ENCODE results near the gene SCYGR1. TPM values are rescaled to one million over a fixed set of nuclear protein-coding genes. Genes with fewer than 3 reads are reported as not detected.
"Not testable (repeated sequence)": the region's sequence is repeated elsewhere in the genome, so short reads cannot be mapped to it uniquely, and the experiment has no call there.

Gene SCYGR1, protein sequence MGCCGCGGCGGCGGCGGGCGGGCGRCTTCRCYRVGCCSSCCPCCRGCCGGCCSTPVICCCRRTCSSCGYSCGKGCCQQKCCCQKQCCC
- total RNA-seq (2021; ENCODE audit: unreplicated experiment) (not detected), Bru-seq, nascent RNA (not detected), BruChase-seq, experiment 1, labeled RNA remaining after a 2-hour chase (not detected), BruChase-seq, experiment 2, labeled RNA remaining after a 6-hour chase (not detected)
- polyA plus RNA-seq (2012; ENCODE audit: insufficient read length): not detected
- long read RNA-seq: 0 reads

DNA sequence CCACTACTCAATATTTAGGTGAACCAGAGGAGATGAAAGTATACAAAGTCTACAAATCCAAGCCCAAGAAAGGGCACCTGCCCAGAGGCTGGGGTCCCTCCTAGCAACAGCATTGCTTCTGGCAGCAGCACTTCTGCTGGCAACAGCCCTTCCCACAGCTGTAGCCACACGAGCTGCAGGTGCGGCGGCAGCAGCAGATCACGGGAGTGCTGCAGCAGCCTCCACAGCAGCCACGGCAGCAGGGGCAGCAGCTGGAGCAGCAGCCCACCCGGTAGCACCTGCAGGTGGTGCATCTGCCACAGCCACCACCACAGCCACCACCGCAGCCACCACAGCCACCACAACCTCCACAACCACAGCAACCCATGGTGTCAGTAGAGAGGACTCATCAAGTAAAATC lies at the start of gene SCYGR1:
Gene SCYGR1 (minus strand): TSS at position 367 of the 400 bp plus-strand sequence. CDS start 0 bp downstream, at position 367.
- DNase-seq (ENCODE audit: low read depth, low spot score); CTCF ChIA-PET; H3K27ac ChIP-seq (ENCODE audit: low read length); H3K9me3 ChIP-seq (ENCODE audit: control insufficient read depth, insufficient read depth, low read depth, low read length); BruUV-seq (replicated peaks); H3K36me3 ChIP-seq (ENCODE audit: control insufficient read depth, insufficient read depth, low read length); H3K4me3 ChIP-seq (ENCODE audit: low read depth in 2 of 2, low read length in 2 of 2); in situ Hi-C loops (cut with HindIII; ENCODE audit: low pct_unique_long_range_greater_than_20kb, low sequenced_read_pairs); H3K27me3 ChIP-seq (ENCODE audit: control insufficient read depth, insufficient read depth, low read length); ATAC-seq; H3K4me1 ChIP-seq (ENCODE audit: control insufficient read depth, insufficient read depth, low read length): not testable (repeated sequence)
- intact Hi-C loops (cut with micrococcal nuclease; ENCODE audit: unreplicated experiment): loop anchor here (10.0 kb wide), 1 partner anchor 253 kb away; no protein-coding TSS in a partner anchor
- POLR2A ChIA-PET: interaction anchor here (0.7 kb wide), 1 partner anchor 58 kb away, joined by 4 read pairs; no protein-coding TSS in a partner anchor

DNA sequence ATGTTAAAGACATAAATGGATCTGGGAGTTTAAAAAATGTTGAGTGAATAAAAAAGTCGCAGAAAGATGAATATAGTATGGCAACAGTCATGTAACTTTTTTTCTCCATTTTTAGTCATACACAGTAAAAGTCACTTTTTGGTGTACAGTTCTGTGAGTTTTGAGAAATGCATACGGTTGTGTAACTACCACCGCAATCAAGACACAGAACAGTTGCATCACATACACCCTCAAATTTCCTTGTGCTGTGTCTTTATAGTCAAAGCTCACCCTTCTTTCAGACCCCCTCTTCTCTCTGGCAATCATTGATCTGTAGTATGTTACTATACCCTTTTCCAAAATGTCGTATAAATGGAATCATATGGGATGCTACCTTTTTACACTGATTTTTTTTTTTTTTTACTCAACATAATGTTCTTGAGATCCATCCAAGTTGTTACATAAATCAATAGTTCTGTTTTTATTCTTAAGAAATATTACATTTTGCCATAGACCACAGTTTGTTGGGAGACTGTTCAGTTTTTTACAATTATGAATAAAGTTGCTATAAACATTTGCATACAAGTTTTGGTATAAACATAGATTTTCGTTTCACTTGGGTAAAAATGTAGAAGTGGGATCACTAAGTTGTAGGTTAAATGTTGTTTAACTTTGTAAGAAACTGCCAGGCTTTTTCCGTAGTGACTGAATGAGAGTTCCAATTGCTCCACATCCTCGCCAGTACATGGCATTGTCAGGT lies 48.9 kb upstream of the SCYGR1 start:
- TF ChIP-seq, protein P1, sequence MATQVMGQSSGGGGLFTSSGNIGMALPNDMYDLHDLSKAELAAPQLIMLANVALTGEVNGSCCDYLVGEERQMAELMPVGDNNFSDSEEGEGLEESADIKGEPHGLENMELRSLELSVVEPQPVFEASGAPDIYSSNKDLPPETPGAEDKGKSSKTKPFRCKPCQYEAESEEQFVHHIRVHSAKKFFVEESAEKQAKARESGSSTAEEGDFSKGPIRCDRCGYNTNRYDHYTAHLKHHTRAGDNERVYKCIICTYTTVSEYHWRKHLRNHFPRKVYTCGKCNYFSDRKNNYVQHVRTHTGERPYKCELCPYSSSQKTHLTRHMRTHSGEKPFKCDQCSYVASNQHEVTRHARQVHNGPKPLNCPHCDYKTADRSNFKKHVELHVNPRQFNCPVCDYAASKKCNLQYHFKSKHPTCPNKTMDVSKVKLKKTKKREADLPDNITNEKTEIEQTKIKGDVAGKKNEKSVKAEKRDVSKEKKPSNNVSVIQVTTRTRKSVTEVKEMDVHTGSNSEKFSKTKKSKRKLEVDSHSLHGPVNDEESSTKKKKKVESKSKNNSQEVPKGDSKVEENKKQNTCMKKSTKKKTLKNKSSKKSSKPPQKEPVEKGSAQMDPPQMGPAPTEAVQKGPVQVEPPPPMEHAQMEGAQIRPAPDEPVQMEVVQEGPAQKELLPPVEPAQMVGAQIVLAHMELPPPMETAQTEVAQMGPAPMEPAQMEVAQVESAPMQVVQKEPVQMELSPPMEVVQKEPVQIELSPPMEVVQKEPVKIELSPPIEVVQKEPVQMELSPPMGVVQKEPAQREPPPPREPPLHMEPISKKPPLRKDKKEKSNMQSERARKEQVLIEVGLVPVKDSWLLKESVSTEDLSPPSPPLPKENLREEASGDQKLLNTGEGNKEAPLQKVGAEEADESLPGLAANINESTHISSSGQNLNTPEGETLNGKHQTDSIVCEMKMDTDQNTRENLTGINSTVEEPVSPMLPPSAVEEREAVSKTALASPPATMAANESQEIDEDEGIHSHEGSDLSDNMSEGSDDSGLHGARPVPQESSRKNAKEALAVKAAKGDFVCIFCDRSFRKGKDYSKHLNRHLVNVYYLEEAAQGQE (IDR thresholded peaks at IDR 0.05; ENCODE audit: insufficient read depth in 1 of 2, low read depth in 2 of 2, low read length in 1 of 2): no peak
- TF ChIP-seq, protein P2, sequence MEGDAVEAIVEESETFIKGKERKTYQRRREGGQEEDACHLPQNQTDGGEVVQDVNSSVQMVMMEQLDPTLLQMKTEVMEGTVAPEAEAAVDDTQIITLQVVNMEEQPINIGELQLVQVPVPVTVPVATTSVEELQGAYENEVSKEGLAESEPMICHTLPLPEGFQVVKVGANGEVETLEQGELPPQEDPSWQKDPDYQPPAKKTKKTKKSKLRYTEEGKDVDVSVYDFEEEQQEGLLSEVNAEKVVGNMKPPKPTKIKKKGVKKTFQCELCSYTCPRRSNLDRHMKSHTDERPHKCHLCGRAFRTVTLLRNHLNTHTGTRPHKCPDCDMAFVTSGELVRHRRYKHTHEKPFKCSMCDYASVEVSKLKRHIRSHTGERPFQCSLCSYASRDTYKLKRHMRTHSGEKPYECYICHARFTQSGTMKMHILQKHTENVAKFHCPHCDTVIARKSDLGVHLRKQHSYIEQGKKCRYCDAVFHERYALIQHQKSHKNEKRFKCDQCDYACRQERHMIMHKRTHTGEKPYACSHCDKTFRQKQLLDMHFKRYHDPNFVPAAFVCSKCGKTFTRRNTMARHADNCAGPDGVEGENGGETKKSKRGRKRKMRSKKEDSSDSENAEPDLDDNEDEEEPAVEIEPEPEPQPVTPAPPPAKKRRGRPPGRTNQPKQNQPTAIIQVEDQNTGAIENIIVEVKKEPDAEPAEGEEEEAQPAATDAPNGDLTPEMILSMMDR (IDR thresholded peaks at IDR 0.05): no peak
- TF ChIP-seq TCF7L2 (IDR thresholded peaks at IDR 0.05; ENCODE audit: low read depth, low read length) (no peak), POLR2AphosphoS5 (IDR thresholded peaks at IDR 0.05; ENCODE audit: low read depth, low read length) (no peak), SIN3A (IDR thresholded peaks at IDR 0.05; ENCODE audit: borderline replicate concordance, insufficient read depth, low read depth, low read length) (no peak)
- H3K4me1 ChIP-seq (ENCODE audit: control insufficient read depth, insufficient read depth, low read length): no peaks in the 10 kb centered on the region
- ChIA-PET CTCF (no interaction called here), POLR2A (no interaction called here)
- no peaks in the 10 kb centered on the region for H3K27me3 ChIP-seq (ENCODE audit: control insufficient read depth, insufficient read depth, low read length)
- H3K9me3 ChIP-seq (ENCODE audit: control insufficient read depth, insufficient read depth, low read depth, low read length): 0 out of 2 replicates have a peak, but pooled peaks cover 4% of the 10 kb centered on the region
- H3K4me3 ChIP-seq (ENCODE audit: low read depth in 2 of 2, low read length in 2 of 2): no peak overlapping the region
- H3K27ac ChIP-seq (ENCODE audit: low read length): no peak overlapping the region
- H3K36me3 ChIP-seq (ENCODE audit: control insufficient read depth, insufficient read depth, low read length): no peaks in the 10 kb centered on the region
- in situ Hi-C loops (cut with HindIII; ENCODE audit: low pct_unique_long_range_greater_than_20kb, low sequenced_read_pairs): no loop called here
- no peak for ATAC-seq
- BruUV-seq (replicated peaks): no TSS peak
- intact Hi-C loops (cut with micrococcal nuclease; ENCODE audit: unreplicated experiment): no loop called here
- no peak for DNase-seq (ENCODE audit: low read depth, low spot score)

DNA sequence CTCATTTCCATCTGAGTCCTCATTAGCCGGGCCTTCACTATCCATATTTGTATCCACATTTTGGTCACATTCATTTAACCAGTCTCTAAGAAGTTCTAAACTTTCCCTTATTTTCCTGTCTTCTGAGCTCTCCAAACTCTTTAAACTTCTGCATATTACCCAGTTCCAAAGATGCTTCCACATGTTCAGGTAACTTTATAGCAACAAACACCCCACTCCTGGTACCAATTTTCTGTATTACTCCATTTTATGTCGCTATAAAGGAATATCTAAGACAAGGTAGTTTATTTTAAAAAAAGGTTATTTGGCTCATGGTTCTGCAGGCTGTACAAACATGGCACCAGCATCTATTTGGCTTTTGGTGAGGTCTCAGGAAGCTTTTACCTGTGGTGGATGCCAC lies 45.4 kb upstream of the SCYGR1 start:
- ChIA-PET CTCF (no interaction called here), POLR2A (no interaction called here)
- no peaks in the 10 kb centered on the region for H3K4me1 ChIP-seq (ENCODE audit: control insufficient read depth, insufficient read depth, low read length)
- H3K9me3 ChIP-seq (ENCODE audit: control insufficient read depth, insufficient read depth, low read depth, low read length): 0 out of 2 replicates have a peak, but pooled peaks cover 4% of the 10 kb centered on the region
- TF ChIP-seq, protein P1 (IDR thresholded peaks at IDR 0.05; ENCODE audit: insufficient read depth in 1 of 2, low read depth in 2 of 2, low read length in 1 of 2): no peak
- TF ChIP-seq TCF7L2 (IDR thresholded peaks at IDR 0.05; ENCODE audit: low read depth, low read length): no peak
- no peak for TF ChIP-seq POLR2AphosphoS5 (IDR thresholded peaks at IDR 0.05; ENCODE audit: low read depth, low read length)
- TF ChIP-seq SIN3A (IDR thresholded peaks at IDR 0.05; ENCODE audit: borderline replicate concordance, insufficient read depth, low read depth, low read length): no peak
- TF ChIP-seq, protein P2 (IDR thresholded peaks at IDR 0.05): no peak
- intact Hi-C loops (cut with micrococcal nuclease; ENCODE audit: unreplicated experiment) (no loop called here), in situ Hi-C loops (cut with HindIII; ENCODE audit: low pct_unique_long_range_greater_than_20kb, low sequenced_read_pairs) (no loop called here)
- BruUV-seq (replicated peaks): no TSS peak
- no peak overlapping the region for H3K27ac ChIP-seq (ENCODE audit: low read length)
- no peak overlapping the region for H3K4me3 ChIP-seq (ENCODE audit: low read depth in 2 of 2, low read length in 2 of 2)
- H3K27me3 ChIP-seq (ENCODE audit: control insufficient read depth, insufficient read depth, low read length): no peaks in the 10 kb centered on the region
- DNase-seq (ENCODE audit: low read depth, low spot score): no peak
- ATAC-seq: no peak
- H3K36me3 ChIP-seq (ENCODE audit: control insufficient read depth, insufficient read depth, low read length): no peaks in the 10 kb centered on the region
